ENCODE results near the gene NRCAM.

NRCAM gene

DNA sequence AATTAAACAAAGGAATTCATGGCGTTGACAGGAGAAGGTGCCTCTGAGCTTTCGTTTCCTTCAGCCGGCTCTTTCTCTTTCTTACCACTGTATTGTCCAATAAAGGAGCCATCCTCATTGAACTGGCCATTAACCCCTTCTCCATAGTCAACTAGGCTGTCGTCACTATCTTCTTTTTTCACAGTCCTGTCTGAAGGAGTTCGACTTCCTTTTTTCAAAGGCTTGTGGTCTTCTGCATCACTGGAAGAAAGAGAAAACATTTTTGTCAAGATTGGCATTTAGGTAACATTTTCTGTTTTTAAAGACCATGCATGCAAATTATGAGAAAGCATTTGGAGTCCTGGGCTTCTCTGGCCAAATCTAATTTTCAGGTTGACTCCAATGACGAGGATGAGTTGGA, 306.3 kb downstream of the NRCAM start:
- H3K27me3 Mint-ChIP-seq, result peaks cover 9% of the 10 kb centered on the region
- H3K27ac Mint-ChIP-seq, result no peak overlapping the region
- no peaks in the 10 kb centered on the region for H3K4me1 Mint-ChIP-seq (ENCODE audit: low read depth)
- H3K4me3 Mint-ChIP-seq, result no peak overlapping the region
- H3K36me3 Mint-ChIP-seq (ENCODE audit: low read depth), result no peaks in the 10 kb centered on the region
- intact Hi-C loops (cut with micrococcal nuclease), result loop anchor here (10.0 kb wide), 1 partner anchor 255 kb away; the partner anchor contains the start of gene DLD
- no peaks in the 10 kb centered on the region for H3K9me3 Mint-ChIP-seq

DNA sequence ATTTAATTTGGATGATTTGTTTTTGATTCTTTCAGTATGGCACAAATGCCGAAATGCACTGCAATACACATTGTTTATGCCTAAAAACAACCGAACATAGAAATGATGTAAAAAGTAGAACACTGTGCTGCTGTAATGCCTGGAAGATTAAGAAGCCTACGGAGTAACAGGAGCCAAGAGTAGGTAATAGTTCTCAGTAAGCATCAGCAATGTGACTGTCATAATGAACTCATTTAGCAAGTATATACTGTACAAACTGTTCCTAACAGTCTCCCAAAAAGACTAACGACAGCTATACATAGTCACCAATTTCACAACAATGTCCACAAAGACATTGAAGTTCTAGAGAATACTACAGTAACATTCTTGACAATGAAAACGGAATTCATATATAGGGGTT, 307.1 kb downstream of the NRCAM start:
- Mint-ChIP-seq H3K9me3 (no peaks in the 10 kb centered on the region), H3K27me3 (peaks cover 6% of the 10 kb centered on the region), H3K4me1 (ENCODE audit: low read depth) (no peaks in the 10 kb centered on the region), H3K4me3 (no peak overlapping the region), H3K27ac (no peak overlapping the region), H3K36me3 (ENCODE audit: low read depth) (no peaks in the 10 kb centered on the region)
- intact Hi-C loops (cut with micrococcal nuclease), result loop anchor here (10.0 kb wide), 1 partner anchor 254 kb away; the partner anchor contains the start of gene DLD

DNA sequence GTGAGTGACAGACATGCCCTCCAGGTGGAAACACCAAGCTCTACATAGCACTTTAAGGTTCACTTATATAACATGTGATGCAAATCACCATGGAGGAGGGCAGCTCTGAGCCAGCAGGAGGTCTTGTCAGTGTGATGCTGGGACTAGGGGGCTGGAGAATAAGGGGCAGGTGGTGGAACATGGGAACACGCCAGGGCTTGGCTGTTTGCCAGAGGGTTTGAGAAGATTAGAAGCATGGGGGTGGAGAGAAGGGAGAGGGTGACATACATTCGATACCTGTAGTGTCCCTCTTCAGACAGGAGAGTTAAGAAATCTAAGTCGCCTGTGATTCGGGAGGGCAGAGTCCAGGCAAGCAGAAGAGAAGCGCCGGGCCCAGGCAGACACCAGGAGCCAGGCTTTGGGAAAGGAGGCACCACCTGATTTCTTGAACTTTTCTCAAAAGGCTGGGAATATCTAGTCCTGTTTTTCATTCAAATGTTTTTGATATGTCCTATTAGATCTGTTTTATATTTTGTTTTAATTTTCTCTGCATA, 309.1 kb downstream of the NRCAM start:
- Mint-ChIP-seq H3K4me1 (ENCODE audit: low read depth) (no peaks in the 10 kb centered on the region), H3K36me3 (ENCODE audit: low read depth) (no peaks in the 10 kb centered on the region), H3K4me3 (no peak overlapping the region), H3K9me3 (no peaks in the 10 kb centered on the region), H3K27me3 (peaks cover 6% of the 10 kb centered on the region), H3K27ac (no peak overlapping the region)
- intact Hi-C loops (cut with micrococcal nuclease), result loop anchor here (2.0 to 10.0 kb wide), 2 partner anchors 38 to 252 kb away; partner anchors contain the start of gene DLD

DNA sequence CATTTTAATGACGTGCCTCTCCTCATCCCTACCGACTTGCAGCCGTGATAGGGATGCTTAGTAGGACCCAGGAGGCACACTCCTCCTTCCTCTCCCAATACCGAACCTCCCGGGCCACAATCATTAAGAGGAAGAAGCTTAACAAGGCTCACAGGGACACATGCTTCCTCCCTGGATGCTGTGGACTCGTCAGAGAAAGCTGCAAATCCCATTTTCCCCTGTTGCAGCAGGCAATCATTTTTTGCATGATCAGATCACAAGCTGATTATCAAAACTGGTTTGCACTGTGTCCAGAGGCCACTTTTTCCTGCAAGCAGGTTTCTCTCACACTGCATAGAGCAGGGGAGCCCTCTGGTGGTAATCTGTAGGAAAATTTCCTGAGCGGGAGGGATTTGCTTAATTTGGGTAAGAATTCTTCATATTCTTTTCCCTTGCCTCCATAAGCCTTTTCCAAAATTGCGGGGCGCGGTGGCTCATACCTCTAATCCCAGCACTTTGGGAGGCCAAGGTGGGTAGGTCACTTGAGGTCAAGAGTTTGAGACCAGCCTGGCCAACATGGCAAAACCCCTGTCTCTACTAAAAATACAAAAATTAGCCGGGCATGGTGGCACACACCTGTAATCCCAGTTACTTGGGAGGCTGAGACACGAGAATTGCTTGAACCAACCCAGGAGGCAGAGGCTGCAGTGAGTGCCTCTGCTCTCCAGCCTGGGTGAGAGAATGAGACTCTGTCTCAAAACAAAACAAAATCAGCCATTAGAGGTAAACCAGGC, 310.0 kb downstream of the NRCAM start:
- no peaks in the 10 kb centered on the region for H3K36me3 Mint-ChIP-seq (ENCODE audit: low read depth)
- no peak overlapping the region for H3K4me3 Mint-ChIP-seq
- peaks cover 6% of the 10 kb centered on the region for H3K27me3 Mint-ChIP-seq
- H3K9me3 Mint-ChIP-seq, result no peaks in the 10 kb centered on the region
- intact Hi-C loops (cut with micrococcal nuclease), result loop anchor here (2.0 to 10.0 kb wide), 2 partner anchors 37 to 251 kb away; partner anchors contain the start of gene DLD
- no peak overlapping the region for H3K27ac Mint-ChIP-seq
- no peaks in the 10 kb centered on the region for H3K4me1 Mint-ChIP-seq (ENCODE audit: low read depth)

DNA sequence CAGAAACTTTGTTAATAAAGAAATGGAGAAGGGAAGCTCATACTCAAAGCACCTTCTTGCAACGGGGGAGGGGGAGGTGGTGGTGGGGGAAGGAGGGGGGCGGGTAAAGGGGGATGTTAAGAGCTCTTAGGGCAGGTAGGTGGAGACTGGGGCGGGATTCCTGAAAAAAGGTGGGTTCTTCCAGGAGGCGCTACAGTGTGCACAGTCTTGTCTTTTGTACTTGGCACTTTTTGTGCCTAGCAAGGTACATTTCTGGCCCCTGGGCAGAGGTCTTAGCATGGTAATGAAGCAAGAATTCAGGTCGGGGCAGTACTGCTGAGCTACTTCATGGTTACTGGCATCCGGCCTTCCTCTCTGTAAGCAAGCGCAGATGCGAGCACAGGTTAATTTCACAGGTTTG, 310.8 kb downstream of the NRCAM start:
- H3K4me3 Mint-ChIP-seq, result no peak overlapping the region
- no peaks in the 10 kb centered on the region for H3K4me1 Mint-ChIP-seq (ENCODE audit: low read depth)
- H3K27me3 Mint-ChIP-seq, result peaks cover 7% of the 10 kb centered on the region
- intact Hi-C loops (cut with micrococcal nuclease), result loop anchor here (10.0 kb wide), 1 partner anchor 251 kb away; the partner anchor contains the start of gene DLD
- H3K36me3 Mint-ChIP-seq (ENCODE audit: low read depth), result no peaks in the 10 kb centered on the region
- no peak overlapping the region for H3K27ac Mint-ChIP-seq
- no peaks in the 10 kb centered on the region for H3K9me3 Mint-ChIP-seq

DNA sequence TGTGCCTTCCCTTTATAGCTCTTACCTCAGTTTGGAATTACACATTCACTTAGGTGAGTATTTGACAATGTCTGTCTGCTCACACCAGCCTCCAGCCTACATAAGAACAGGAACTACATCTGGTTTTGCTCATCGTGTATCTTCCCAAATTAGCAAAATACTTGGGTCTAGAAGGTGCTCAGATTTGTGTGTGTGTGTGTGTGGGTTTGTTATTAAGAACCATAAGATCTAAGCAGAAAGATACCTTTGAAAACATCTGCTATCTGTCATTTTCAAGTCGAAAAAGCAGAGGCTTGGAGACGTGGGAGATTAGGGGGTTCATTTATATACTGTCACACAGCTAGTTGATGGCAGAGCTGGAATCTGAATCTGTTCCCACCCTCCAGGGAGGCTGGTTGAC, 311.3 kb downstream of the NRCAM start:
- Mint-ChIP-seq H3K4me1 (ENCODE audit: low read depth) (no peaks in the 10 kb centered on the region), H3K27me3 (peaks cover 5% of the 10 kb centered on the region), H3K9me3 (no peaks in the 10 kb centered on the region), H3K36me3 (ENCODE audit: low read depth) (no peaks in the 10 kb centered on the region), H3K27ac (no peak overlapping the region), H3K4me3 (no peak overlapping the region)
- intact Hi-C loops (cut with micrococcal nuclease), result loop anchor here (10.0 kb wide), 1 partner anchor 250 kb away; the partner anchor contains the start of gene DLD

DNA sequence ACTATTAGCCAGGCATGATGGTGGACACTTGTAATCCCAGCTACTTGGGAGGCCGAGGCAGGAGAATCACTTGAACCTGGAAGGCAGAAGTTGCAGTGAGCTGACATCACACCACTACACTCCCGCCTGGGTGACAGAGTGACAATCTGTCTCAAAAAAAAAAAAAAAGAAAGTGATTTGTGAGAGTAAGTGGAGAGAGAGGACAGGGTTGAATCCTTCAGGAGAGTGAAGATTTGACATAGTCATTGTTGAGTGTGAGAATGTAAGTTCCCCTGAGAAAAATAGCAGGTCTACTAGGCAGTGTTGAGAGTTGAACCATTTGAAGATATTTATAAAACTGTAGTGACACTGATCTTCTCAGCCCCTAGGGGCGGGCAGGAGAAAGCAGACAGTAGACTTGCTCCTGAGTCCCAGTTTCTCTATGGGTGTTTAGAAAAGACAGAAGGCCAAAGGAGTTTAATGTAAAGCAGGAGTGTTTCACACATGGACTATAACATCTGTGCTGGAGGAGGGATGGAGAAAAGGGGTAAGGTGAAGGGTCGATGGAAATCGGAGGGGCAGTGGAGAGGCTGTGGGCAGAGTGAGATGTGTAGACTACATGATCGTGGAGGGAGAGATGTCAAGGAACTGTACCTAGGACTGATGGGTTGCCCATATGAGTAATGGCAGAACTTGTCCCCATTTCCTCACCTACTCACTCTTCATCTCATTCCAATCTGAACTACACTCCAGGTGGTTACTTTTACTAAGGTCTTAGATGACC, 312.4 kb downstream of the NRCAM start:
- Mint-ChIP-seq H3K27me3 (peaks cover 4% of the 10 kb centered on the region), H3K9me3 (no peaks in the 10 kb centered on the region)
- intact Hi-C loops (cut with micrococcal nuclease), result loop anchor here (10.0 kb wide), 1 partner anchor 249 kb away; the partner anchor contains the start of gene DLD

DNA sequence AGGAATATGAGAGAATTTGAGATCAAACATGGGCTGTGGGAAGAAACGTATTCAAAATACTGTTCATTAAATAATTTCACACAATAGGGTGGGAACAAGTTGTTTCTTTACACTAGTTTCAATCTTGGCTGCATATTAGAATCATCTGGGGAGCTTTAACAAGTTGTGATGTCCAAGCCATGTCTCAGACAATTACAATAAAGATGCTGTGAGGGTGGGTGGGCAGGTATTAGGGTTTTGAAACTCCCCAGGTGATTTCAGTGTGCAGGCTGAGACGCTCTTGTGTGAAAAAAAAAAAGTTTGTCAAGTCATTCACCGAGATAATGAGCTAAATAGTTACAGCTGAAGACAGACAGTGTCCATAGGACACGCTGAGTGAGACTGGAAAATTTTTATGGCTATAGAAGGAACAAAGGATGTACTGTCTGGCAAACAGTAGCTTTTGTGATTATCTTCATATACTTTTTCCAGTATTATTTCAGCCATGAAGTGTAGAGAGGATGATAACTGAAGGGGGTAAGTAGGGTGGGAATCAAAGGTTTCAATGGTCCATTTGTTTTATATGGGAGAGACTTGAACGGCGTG, 313.5 kb downstream of the NRCAM start:
- Mint-ChIP-seq H3K36me3 (ENCODE audit: low read depth) (no peaks in the 10 kb centered on the region), H3K27ac (no peak overlapping the region), H3K27me3 (peaks cover 4% of the 10 kb centered on the region), H3K4me1 (ENCODE audit: low read depth) (no peaks in the 10 kb centered on the region), H3K4me3 (no peak overlapping the region), H3K9me3 (no peaks in the 10 kb centered on the region)
- intact Hi-C loops (cut with micrococcal nuclease), result loop anchor here (10.0 kb wide), 1 partner anchor 248 kb away; the partner anchor contains the start of gene DLD

More for the DNA sequence above, 312.4 kb downstream of the NRCAM start:
- no peaks in the 10 kb centered on the region for H3K4me1 Mint-ChIP-seq (ENCODE audit: low read depth)
- no peak overlapping the region for H3K27ac Mint-ChIP-seq
- no peaks in the 10 kb centered on the region for H3K36me3 Mint-ChIP-seq (ENCODE audit: low read depth)
- H3K4me3 Mint-ChIP-seq, result no peak overlapping the region

DNA sequence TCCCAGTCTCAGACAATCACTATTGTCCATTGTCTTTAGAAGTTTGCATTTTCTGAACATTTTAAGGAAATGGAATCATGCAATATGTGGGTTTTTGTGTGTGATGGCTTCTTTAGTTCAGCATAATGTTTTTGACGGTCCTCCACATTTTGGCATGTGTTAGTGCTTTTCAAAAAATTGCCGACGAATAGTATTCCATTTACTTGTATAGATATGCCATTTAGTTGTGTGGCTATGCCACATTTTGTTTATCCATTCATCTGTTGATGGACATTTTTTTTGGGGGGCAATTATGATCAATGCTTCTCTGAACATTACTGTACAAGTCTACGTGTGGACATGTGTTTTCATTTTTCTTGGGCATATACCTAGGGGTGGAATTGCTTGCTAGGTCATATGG, 314.1 kb downstream of the NRCAM start:
- Mint-ChIP-seq H3K4me1 (ENCODE audit: low read depth) (no peaks in the 10 kb centered on the region), H3K9me3 (no peaks in the 10 kb centered on the region), H3K27me3 (peaks cover 4% of the 10 kb centered on the region), H3K27ac (no peak overlapping the region), H3K4me3 (no peak overlapping the region), H3K36me3 (ENCODE audit: low read depth) (no peaks in the 10 kb centered on the region)
- intact Hi-C loops (cut with micrococcal nuclease), result loop anchor here (10.0 kb wide), 1 partner anchor 247 kb away; the partner anchor contains the start of gene DLD

DNA sequence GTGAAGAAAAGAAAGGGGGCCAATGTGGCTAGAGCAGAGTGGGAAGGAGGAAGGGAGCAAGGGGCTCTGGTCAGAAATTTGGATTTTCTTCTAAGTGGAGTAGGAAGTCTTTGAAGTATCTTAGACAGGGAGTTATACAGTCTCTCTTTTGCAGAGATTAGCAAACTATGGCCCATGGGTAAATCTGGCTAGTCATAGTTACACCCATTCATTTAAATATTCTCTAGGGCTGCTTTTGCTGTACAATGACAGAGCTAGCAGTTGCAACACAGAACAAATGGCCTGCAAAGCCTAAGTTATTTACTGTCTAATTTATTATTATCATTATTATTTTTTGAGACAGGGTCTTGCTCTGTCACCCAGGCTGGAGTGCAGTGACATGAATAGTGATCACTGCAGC, 315.6 kb downstream of the NRCAM start:
- Mint-ChIP-seq H3K4me3 (no peak overlapping the region), H3K27me3 (peaks cover 4% of the 10 kb centered on the region), H3K9me3 (no peaks in the 10 kb centered on the region), H3K36me3 (ENCODE audit: low read depth) (no peaks in the 10 kb centered on the region), H3K27ac (no peak overlapping the region), H3K4me1 (ENCODE audit: low read depth) (peaks cover 8% of the 10 kb centered on the region)
- intact Hi-C loops (cut with micrococcal nuclease), result loop anchor here (10.0 kb wide), 1 partner anchor 246 kb away; the partner anchor contains the start of gene DLD

DNA sequence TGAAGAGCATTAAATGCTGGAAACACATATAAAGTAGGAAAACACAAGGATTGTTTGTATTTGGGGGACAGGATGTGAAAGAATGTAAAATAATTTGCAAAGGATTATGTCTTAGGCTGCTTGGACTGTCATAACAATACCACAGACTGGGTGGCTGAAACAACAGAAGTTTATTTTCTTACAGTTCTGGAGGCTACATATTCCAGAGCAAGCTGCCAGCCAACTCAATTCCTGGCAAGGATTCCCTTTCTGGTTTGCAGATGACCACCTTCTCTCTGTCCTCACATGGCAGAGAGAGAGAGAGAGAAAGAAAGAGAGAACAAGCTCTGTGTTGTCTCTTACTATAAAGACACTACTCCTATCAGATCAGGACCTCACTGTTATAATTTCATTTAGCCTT, 317.3 kb downstream of the NRCAM start:
- H3K27me3 Mint-ChIP-seq, result peaks cover 4% of the 10 kb centered on the region
- intact Hi-C loops (cut with micrococcal nuclease), result no loop called here
- H3K9me3 Mint-ChIP-seq, result no peaks in the 10 kb centered on the region
- no peaks in the 10 kb centered on the region for H3K36me3 Mint-ChIP-seq (ENCODE audit: low read depth)
- peaks cover 16% of the 10 kb centered on the region for H3K4me1 Mint-ChIP-seq (ENCODE audit: low read depth)
- no peak overlapping the region for H3K27ac Mint-ChIP-seq
- H3K4me3 Mint-ChIP-seq, result no peak overlapping the region

DNA sequence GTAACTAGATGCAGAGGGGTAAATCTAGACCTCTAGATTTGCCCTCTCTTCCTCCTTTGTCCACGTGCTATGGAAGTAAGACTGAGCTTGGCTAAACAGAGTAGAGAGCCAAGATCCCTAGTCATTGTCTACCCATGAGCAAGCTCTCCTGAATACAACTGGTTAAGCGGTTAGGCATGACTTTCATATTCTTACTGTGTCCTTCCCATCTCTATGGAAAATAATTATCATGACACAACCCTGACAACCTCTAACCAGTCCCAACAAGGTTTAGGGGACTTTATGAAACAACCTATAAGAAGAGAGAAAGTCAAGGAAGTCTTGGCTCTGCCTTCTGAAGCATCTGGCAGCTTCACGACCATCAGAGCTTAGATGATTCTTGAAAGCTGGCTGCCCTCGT, 318.2 kb downstream of the NRCAM start:
- H3K4me3 Mint-ChIP-seq, result no peak overlapping the region
- no peaks in the 10 kb centered on the region for H3K36me3 Mint-ChIP-seq (ENCODE audit: low read depth)
- H3K9me3 Mint-ChIP-seq, result no peaks in the 10 kb centered on the region
- H3K27ac Mint-ChIP-seq, result no peak overlapping the region
- H3K4me1 Mint-ChIP-seq (ENCODE audit: low read depth), result peaks cover 16% of the 10 kb centered on the region
- peaks cover 3% of the 10 kb centered on the region for H3K27me3 Mint-ChIP-seq
- intact Hi-C loops (cut with micrococcal nuclease), result no loop called here

DNA sequence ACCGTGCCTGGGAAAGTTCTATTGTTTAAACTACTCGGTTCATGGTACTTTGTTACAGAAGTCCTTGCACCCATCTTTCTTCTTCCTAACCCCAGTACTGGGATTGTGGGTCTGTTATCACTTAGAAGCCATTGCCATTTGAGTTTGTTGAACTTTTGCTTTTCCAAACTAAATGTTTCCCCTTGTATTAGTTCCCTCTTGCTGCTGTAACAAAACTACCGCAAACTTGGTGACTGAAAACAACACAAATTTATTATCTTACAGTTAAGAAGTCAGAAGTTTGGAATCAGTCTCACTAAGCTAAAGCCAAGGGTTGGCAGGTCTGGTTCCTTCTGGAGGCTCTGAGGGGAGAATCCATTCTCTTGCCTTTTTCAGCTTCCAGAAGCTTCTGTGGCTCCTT, 319.2 kb downstream of the NRCAM start:
- H3K9me3 Mint-ChIP-seq, result no peaks in the 10 kb centered on the region
- H3K27ac Mint-ChIP-seq, result no peak overlapping the region
- peaks cover 16% of the 10 kb centered on the region for H3K4me1 Mint-ChIP-seq (ENCODE audit: low read depth)
- peaks cover 3% of the 10 kb centered on the region for H3K27me3 Mint-ChIP-seq
- intact Hi-C loops (cut with micrococcal nuclease), result no loop called here
- H3K36me3 Mint-ChIP-seq (ENCODE audit: low read depth), result no peaks in the 10 kb centered on the region
- H3K4me3 Mint-ChIP-seq, result no peak overlapping the region

Measured in dendritic cell treated with granulocyte-macrophage colony-stimulating factor and Interleukin-4, amounts not matched to agents 40 ng/mL and 50 ng/mL, for 4 days (primary cell).